Stimulated activated CD4-positive, alpha-beta T cell treated with anti-CD3 and anti-CD28 coated beads, Interleukin-12 subunit alpha, Interleukin-12 subunit beta, amount 100 ng/mL, for 24 hours (primary cell): ENCODE results near the gene MEF2C.

Experiments used
- DNase-seq, 2 experiments: peaks; one replicate each; pipeline ENCODE4 v3.0.0-alpha.2; 2020; ENCODE audit warnings: low read depth in 2 of 2

Gene MEF2C

GRCh38 chr5:88716101-88716500, 166.9 kb downstream of the MEF2C start:
- no peak for DNase-seq

GRCh38 chr5:88715503-88715902, 167.5 kb downstream of the MEF2C start:
- no peak for DNase-seq

- no peak for DNase-seq
These were observed 169.2 kb downstream of the MEF2C start for GRCh38 chr5:88713818-88714217.

GRCh38 chr5:88708682-88709398, 174.1 kb downstream of the MEF2C start:
- DNase-seq, result no peak

- DNase-seq, result no peak
These were observed 175.0 kb downstream of the MEF2C start for GRCh38 chr5:88708021-88708420.

GRCh38 chr5:88707216-88707965, 175.6 kb downstream of the MEF2C start:
- no peak for DNase-seq

- no peak for DNase-seq
These were observed 180.7 kb downstream of the MEF2C start for GRCh38 chr5:88702332-88702731.

- DNase-seq, result no peak
These were observed 182.9 kb downstream of the MEF2C start for GRCh38 chr5:88700121-88700520.

- no peak for DNase-seq
These were observed 184.7 kb downstream of the MEF2C start for GRCh38 chr5:88698290-88698689.

GRCh38 chr5:88696466-88696865, 186.5 kb downstream of the MEF2C start:
- DNase-seq, result no peak

GRCh38 chr5:88695931-88696330, 187.1 kb downstream of the MEF2C start:
- DNase-seq, result no peak

- no peak for DNase-seq
These were observed 187.8 kb downstream of the MEF2C start for GRCh38 chr5:88695232-88695631.

- no peak for DNase-seq
These were observed 188.8 kb downstream of the MEF2C start for GRCh38 chr5:88694023-88694679.

- DNase-seq, result no peak
These were observed 189.7 kb downstream of the MEF2C start for GRCh38 chr5:88693071-88693932.

GRCh38 chr5:88691945-88692868, 190.8 kb downstream of the MEF2C start:
- DNase-seq, result no peak

GRCh38 chr5:88691230-88691582, 191.8 kb downstream of the MEF2C start:
- DNase-seq, result no peak

- peak; percentile 24 to 50 for DNase-seq
These were observed 192.4 kb downstream of the MEF2C start for GRCh38 chr5:88690409-88691229.

- no peak for DNase-seq
These were observed 193.1 kb downstream of the MEF2C start for GRCh38 chr5:88689668-88690408.

- DNase-seq, result no peak
These were observed 193.9 kb downstream of the MEF2C start for GRCh38 chr5:88688984-88689667.
